ENCODE measurements around the gene BRF1. TPM values are rescaled to one million over a fixed set of nuclear protein-coding genes. Genes with fewer than 3 reads are reported as not detected.

Gene BRF1
- polyA plus RNA-seq, 4 donors, result 18.4 to 28.0 (median 20.2) TPM

DNA sequence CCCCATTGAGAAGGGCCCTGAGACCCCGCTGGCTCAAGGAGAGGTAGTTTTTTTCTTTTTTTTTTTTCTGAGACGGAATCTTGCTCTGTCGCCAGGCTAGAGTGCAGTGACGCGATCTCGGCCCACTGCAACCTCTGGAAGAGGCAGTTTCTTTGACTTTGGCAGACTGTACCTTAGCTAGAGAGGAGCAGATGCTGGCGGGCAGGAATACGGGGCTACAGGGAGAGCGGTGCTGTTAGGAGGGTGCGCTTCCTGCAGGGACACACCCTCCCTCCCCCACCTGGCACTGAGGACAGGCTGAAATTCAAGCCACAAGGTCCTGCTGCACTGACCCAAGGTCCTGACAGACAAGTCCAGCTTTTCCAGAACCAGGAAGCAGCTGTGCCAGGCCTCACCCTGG is 87.4 kb downstream of the BRF1 start:
- 86 to 97% (median 94%) methylated on average over 8 to 10 of the region's 10 CpGs for WGBS, 3 donors
- Histone ChIP-seq H3K9me3 (ENCODE audit: control insufficient read depth in 2 of 2, insufficient read depth in 1 of 2, low read depth in 1 of 2, low read length in 1 of 2) (no peaks in the 10 kb centered on the region), H3K36me3 (ENCODE audit: control insufficient read depth in 3 of 3, insufficient read depth in 2 of 3, low read depth in 1 of 3, low read length in 3 of 3) (peaks cover 10 to 84% (median 15%) of the 10 kb centered on the region in 3 donors), H3K4me1 (ENCODE audit: control insufficient read depth in 3 of 3, insufficient read depth in 2 of 3, low read depth in 1 of 3, low read length in 2 of 3) (no peaks in the 10 kb centered on the region), H3K27ac (ENCODE audit: low read depth in 1 of 3, low read length in 2 of 3) (no peak overlapping the region), H3K4me3 (ENCODE audit: low read depth in 1 of 3, low read length in 3 of 3) (no peak overlapping the region), H3K27me3 (ENCODE audit: control insufficient read depth in 3 of 3, insufficient read depth in 3 of 3, low read length in 3 of 3) (no peaks in the 10 kb centered on the region)
- DNase-seq (no peak), FAIRE-seq (no peak)

- H3K4me3 ChIP-seq (ENCODE audit: low read depth in 1 of 3, low read length in 3 of 3), result no peak overlapping the region
- H3K4me1 ChIP-seq (ENCODE audit: control insufficient read depth in 3 of 3, insufficient read depth in 2 of 3, low read depth in 1 of 3, low read length in 2 of 3), result no peaks in the 10 kb centered on the region
- H3K27ac ChIP-seq (ENCODE audit: low read depth in 1 of 3, low read length in 2 of 3), result no peak overlapping the region
- no peaks in the 10 kb centered on the region for H3K27me3 ChIP-seq (ENCODE audit: control insufficient read depth in 3 of 3, insufficient read depth in 3 of 3, low read length in 3 of 3)
- H3K9me3 ChIP-seq (ENCODE audit: control insufficient read depth in 2 of 2, insufficient read depth in 1 of 2, low read depth in 1 of 2, low read length in 1 of 2), result no peaks in the 10 kb centered on the region
- WGBS, 3 donors, result 86 to 92% (median 89%) methylated on average over 17 to 18 of the region's 18 CpGs
- H3K36me3 ChIP-seq (ENCODE audit: control insufficient read depth in 3 of 3, insufficient read depth in 2 of 3, low read depth in 1 of 3, low read length in 3 of 3), result peaks cover 10 to 80% (median 15%) of the 10 kb centered on the region in 3 donors
- no peak for FAIRE-seq
- DNase-seq, result no peak
These were observed 88.1 kb downstream of the BRF1 start for GRCh38 chr14:105212541-105213300.

DNA sequence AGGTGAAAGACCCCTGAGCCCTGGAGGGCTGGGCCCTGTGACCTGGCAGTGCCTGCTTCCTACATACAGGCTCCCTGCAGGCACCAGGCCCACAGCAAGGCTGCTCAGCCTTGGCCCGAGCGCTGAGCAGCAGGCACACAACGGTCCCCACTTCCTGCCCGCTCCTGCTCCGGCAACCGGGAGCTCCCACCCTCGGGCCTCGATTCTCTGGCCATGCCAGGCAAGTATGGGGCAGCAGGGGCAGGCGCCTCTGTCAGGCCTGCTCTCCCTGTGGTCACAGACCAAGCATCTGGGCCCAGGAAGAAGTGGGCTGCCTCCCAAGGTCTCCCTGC is 89.1 kb downstream of the BRF1 start:
- no peak for FAIRE-seq
- no peaks in the 10 kb centered on the region for H3K9me3 ChIP-seq (ENCODE audit: control insufficient read depth in 2 of 2, insufficient read depth in 1 of 2, low read depth in 1 of 2, low read length in 1 of 2)

GRCh38 chr14:105211086-105211757 is 89.6 kb downstream of the BRF1 start:
- Histone ChIP-seq H3K4me1 (ENCODE audit: control insufficient read depth in 3 of 3, insufficient read depth in 2 of 3, low read depth in 1 of 3, low read length in 2 of 3) (no peaks in the 10 kb centered on the region), H3K36me3 (ENCODE audit: control insufficient read depth in 3 of 3, insufficient read depth in 2 of 3, low read depth in 1 of 3, low read length in 3 of 3) (peaks cover 10 to 65% (median 15%) of the 10 kb centered on the region in 3 donors), H3K9me3 (ENCODE audit: control insufficient read depth in 2 of 2, insufficient read depth in 1 of 2, low read depth in 1 of 2, low read length in 1 of 2) (no peaks in the 10 kb centered on the region), H3K27me3 (ENCODE audit: control insufficient read depth in 3 of 3, insufficient read depth in 3 of 3, low read length in 3 of 3) (no peaks in the 10 kb centered on the region), H3K4me3 (ENCODE audit: low read depth in 1 of 3, low read length in 3 of 3) (no peak overlapping the region), H3K27ac (ENCODE audit: low read depth in 1 of 3, low read length in 2 of 3) (no peak overlapping the region)
- DNase-seq (no peak), FAIRE-seq (no peak)
- WGBS, 3 donors, result 89 to 94% (median 93%) methylated on average over 20 to 23 of the region's 23 CpGs

More for the DNA sequence above, 89.1 kb downstream of the BRF1 start:
- Histone ChIP-seq H3K27me3 (ENCODE audit: control insufficient read depth in 3 of 3, insufficient read depth in 3 of 3, low read length in 3 of 3) (no peaks in the 10 kb centered on the region), H3K4me3 (ENCODE audit: low read depth in 1 of 3, low read length in 3 of 3) (no peak overlapping the region), H3K4me1 (ENCODE audit: control insufficient read depth in 3 of 3, insufficient read depth in 2 of 3, low read depth in 1 of 3, low read length in 2 of 3) (no peaks in the 10 kb centered on the region), H3K27ac (ENCODE audit: low read depth in 1 of 3, low read length in 2 of 3) (no peak overlapping the region), H3K36me3 (ENCODE audit: control insufficient read depth in 3 of 3, insufficient read depth in 2 of 3, low read depth in 1 of 3, low read length in 3 of 3) (peaks cover 10 to 70% (median 15%) of the 10 kb centered on the region in 3 donors)
- 85 to 96% (median 95%) methylated on average over 8 to 9 of the region's 9 CpGs for WGBS, 3 donors
- DNase-seq, result no peak

GRCh38 chr14:105210266-105211025 is 90.4 kb downstream of the BRF1 start:
- Histone ChIP-seq H3K36me3 (ENCODE audit: control insufficient read depth in 3 of 3, insufficient read depth in 2 of 3, low read depth in 1 of 3, low read length in 3 of 3) (peaks cover 10 to 62% (median 15%) of the 10 kb centered on the region in 3 donors), H3K9me3 (ENCODE audit: control insufficient read depth in 2 of 2, insufficient read depth in 1 of 2, low read depth in 1 of 2, low read length in 1 of 2) (no peaks in the 10 kb centered on the region)
- 92 to 93% (median 93%) methylated on average over 29 to 30 of the region's 30 CpGs for WGBS, 3 donors

GRCh38 chr14:105209646-105210045 is 91.2 kb downstream of the BRF1 start:
- peaks cover 0 to 2% (median 0%) of the 10 kb centered on the region in 3 donors for H3K4me1 ChIP-seq (ENCODE audit: control insufficient read depth in 3 of 3, insufficient read depth in 2 of 3, low read depth in 1 of 3, low read length in 2 of 3)
- DNase-seq, result no peak
- 92 to 93% (median 93%) methylated on average over 15 to 16 of the region's 16 CpGs for WGBS, 3 donors
- FAIRE-seq, result no peak
- no peak overlapping the region for H3K27ac ChIP-seq (ENCODE audit: low read depth in 1 of 3, low read length in 2 of 3)
- no peaks in the 10 kb centered on the region for H3K27me3 ChIP-seq (ENCODE audit: control insufficient read depth in 3 of 3, insufficient read depth in 3 of 3, low read length in 3 of 3)
- H3K9me3 ChIP-seq (ENCODE audit: control insufficient read depth in 2 of 2, insufficient read depth in 1 of 2, low read depth in 1 of 2, low read length in 1 of 2), result no peaks in the 10 kb centered on the region
- peaks cover 10 to 59% (median 15%) of the 10 kb centered on the region in 3 donors for H3K36me3 ChIP-seq (ENCODE audit: control insufficient read depth in 3 of 3, insufficient read depth in 2 of 3, low read depth in 1 of 3, low read length in 3 of 3)
- H3K4me3 ChIP-seq (ENCODE audit: low read depth in 1 of 3, low read length in 3 of 3), result no peak overlapping the region

More at GRCh38 chr14:105210266-105211025, 90.4 kb downstream of the BRF1 start:
- no peak overlapping the region for H3K4me3 ChIP-seq (ENCODE audit: low read depth in 1 of 3, low read length in 3 of 3)
- no peak for FAIRE-seq
- no peaks in the 10 kb centered on the region for H3K27me3 ChIP-seq (ENCODE audit: control insufficient read depth in 3 of 3, insufficient read depth in 3 of 3, low read length in 3 of 3)
- H3K27ac ChIP-seq (ENCODE audit: low read depth in 1 of 3, low read length in 2 of 3), result no peak overlapping the region
- H3K4me1 ChIP-seq (ENCODE audit: control insufficient read depth in 3 of 3, insufficient read depth in 2 of 3, low read depth in 1 of 3, low read length in 2 of 3), result peaks cover 0 to under 1% (median 0%) of the 10 kb centered on the region in 3 donors
- no peak for DNase-seq

DNA sequence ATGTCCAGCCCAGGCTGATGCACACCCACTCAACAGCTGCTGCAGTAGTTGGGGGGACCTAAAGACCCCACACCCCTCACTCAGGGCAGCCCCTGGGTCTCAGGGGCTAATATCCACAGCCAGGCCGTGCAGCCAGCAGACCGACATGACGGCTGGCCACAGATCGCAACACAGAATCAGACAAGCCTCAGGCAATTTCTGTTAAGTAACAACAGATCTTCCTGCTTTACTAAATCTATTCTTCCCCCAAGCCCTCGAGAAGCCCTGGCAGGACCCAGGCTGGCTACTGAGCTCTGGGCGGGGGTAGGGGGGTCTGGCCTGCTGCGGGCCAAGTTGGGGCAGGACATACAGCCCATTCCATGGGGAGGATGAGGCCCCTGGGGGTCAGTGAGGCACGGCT is 91.7 kb downstream of the BRF1 start:
- Histone ChIP-seq H3K27me3 (ENCODE audit: control insufficient read depth in 3 of 3, insufficient read depth in 3 of 3, low read length in 3 of 3) (no peaks in the 10 kb centered on the region), H3K9me3 (ENCODE audit: control insufficient read depth in 2 of 2, insufficient read depth in 1 of 2, low read depth in 1 of 2, low read length in 1 of 2) (no peaks in the 10 kb centered on the region), H3K27ac (ENCODE audit: low read depth in 1 of 3, low read length in 2 of 3) (no peak overlapping the region), H3K36me3 (ENCODE audit: control insufficient read depth in 3 of 3, insufficient read depth in 2 of 3, low read depth in 1 of 3, low read length in 3 of 3) (peaks cover 10 to 53% (median 15%) of the 10 kb centered on the region in 3 donors), H3K4me1 (ENCODE audit: control insufficient read depth in 3 of 3, insufficient read depth in 2 of 3, low read depth in 1 of 3, low read length in 2 of 3) (peaks cover 0 to 2% (median 0%) of the 10 kb centered on the region in 3 donors), H3K4me3 (ENCODE audit: low read depth in 1 of 3, low read length in 3 of 3) (no peak overlapping the region)
- FAIRE-seq, result no peak
- no peak for DNase-seq
- WGBS, 3 donors, result 93 to 96% (median 93%) methylated on average over 8 of the region's 8 CpGs

DNA sequence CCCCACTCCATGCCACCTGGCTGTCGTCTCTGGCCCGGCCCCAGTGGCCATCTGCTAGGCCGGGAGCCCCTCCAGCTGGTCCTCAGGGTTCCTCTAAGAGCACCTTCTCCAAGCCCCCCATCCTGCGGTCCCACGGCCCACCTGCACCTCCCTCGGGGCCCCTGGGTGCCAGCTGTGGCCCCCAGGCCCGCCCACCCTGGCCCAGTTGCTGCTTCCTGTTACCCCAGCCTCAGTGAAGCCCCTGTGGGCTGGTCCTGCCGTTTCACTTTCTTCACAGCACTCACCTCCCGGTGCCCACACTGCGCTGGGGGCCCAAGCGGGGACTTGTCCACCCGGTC is 92.1 kb downstream of the BRF1 start:
- no peak for FAIRE-seq
- WGBS, 3 donors, result 88 to 90% (median 89%) methylated on average over 12 of the region's 12 CpGs
- Histone ChIP-seq H3K4me1 (ENCODE audit: control insufficient read depth in 3 of 3, insufficient read depth in 2 of 3, low read depth in 1 of 3, low read length in 2 of 3) (peaks cover 0 to 2% (median 0%) of the 10 kb centered on the region in 3 donors), H3K9me3 (ENCODE audit: control insufficient read depth in 2 of 2, insufficient read depth in 1 of 2, low read depth in 1 of 2, low read length in 1 of 2) (no peaks in the 10 kb centered on the region), H3K27ac (ENCODE audit: low read depth in 1 of 3, low read length in 2 of 3) (no peak overlapping the region), H3K4me3 (ENCODE audit: low read depth in 1 of 3, low read length in 3 of 3) (no peak overlapping the region), H3K36me3 (ENCODE audit: control insufficient read depth in 3 of 3, insufficient read depth in 2 of 3, low read depth in 1 of 3, low read length in 3 of 3) (peaks cover 10 to 49% (median 15%) of the 10 kb centered on the region in 3 donors), H3K27me3 (ENCODE audit: control insufficient read depth in 3 of 3, insufficient read depth in 3 of 3, low read length in 3 of 3) (no peaks in the 10 kb centered on the region)
- DNase-seq, result no peak

Data from small intestine (tissue), 7 donors.